CD14-positive monocyte (primary cell): ENCODE results near the gene TUBA1C. TPM values are rescaled to one million over a fixed set of nuclear protein-coding genes. Genes with fewer than 3 reads are reported as not detected.

ENCODE experiments used
- DNase-seq, 3 donors: peaks; one replicate each; pipeline ENCODE4 v3.0.0-alpha.2; 2011 to 2022
- H2AFZ ChIP-seq: 2 replicates; pipeline ENCODE4 v1.6.0; 2012; ENCODE audit warnings: mild to moderate bottlenecking, low read depth, low read length, inconsistent platforms; ENCODE audit not compliant: insufficient read depth, poor library complexity, severe bottlenecking
- H3K27ac ChIP-seq, 2 donors: 1 replicate in 1 of 2; 2 replicates in 1 of 2; pipeline ENCODE4 v1.5.1; 2012 to 2013; ENCODE audit warnings: low read length in 2 of 2, control low read depth in 1 of 2, inconsistent platforms in 1 of 2, low read depth in 1 of 2, mild to moderate bottlenecking in 1 of 2
- H3K27me3 ChIP-seq, 2 donors: one replicate each; pipeline versions ENCODE4 v1.6.0 to v1.6.1; 2011 to 2013; ENCODE audit warnings: low read length in 2 of 2; ENCODE audit not compliant: control insufficient read depth in 2 of 2, insufficient read depth in 2 of 2
- H3K36me3 ChIP-seq, 2 donors: replicated peaks in 1 of 2; 1 replicate in 1 of 2; 2 replicates in 1 of 2; pipeline versions ENCODE4 v1.5.1 to v1.6.1; 2012 to 2013; ENCODE audit warnings: low read length in 2 of 2, control low read depth in 1 of 2, inconsistent platforms in 1 of 2, mild to moderate bottlenecking in 1 of 2; ENCODE audit not compliant: insufficient read depth in 2 of 2, control insufficient read depth in 1 of 2
- H3K4me1 ChIP-seq, 2 donors: 1 replicate in 1 of 2; 2 replicates in 1 of 2; pipeline versions ENCODE4 v1.5.1 to v1.6.1; 2012 to 2013; ENCODE audit warnings: low read length in 2 of 2, control low read depth in 1 of 2, inconsistent platforms in 1 of 2, mild to moderate bottlenecking in 1 of 2, moderate library complexity in 1 of 2; ENCODE audit not compliant: insufficient read depth in 2 of 2, control insufficient read depth in 1 of 2
- H3K4me2 ChIP-seq: replicated peaks from 2 replicates; pipeline ENCODE3; 2012; ENCODE audit warnings: low read length, moderate library complexity, mild to moderate bottlenecking; ENCODE audit not compliant: poor library complexity, severe bottlenecking; ENCODE audit errors: extremely low read depth
- H3K4me3 ChIP-seq, 3 experiments: fragments of 200-600 bp in 1 of 3; sonication (generic) in 1 of 3; replicated peaks in 1 of 3; 1 replicate in 2 of 3; 2 replicates in 1 of 3; pipeline ENCODE4 v1.5.1; 2011 to 2013; ENCODE audit warnings: low read length in 3 of 3, mild to moderate bottlenecking in 3 of 3, control low read depth in 2 of 3, low read depth in 2 of 3, inconsistent platforms in 1 of 3, moderate library complexity in 1 of 3
- H3K79me2 ChIP-seq: 2 replicates; pipeline ENCODE4 v1.6.0; 2012; ENCODE audit warnings: mild to moderate bottlenecking, control low read depth, inconsistent platforms, low read length, moderate library complexity; ENCODE audit not compliant: insufficient read depth
- H3K9ac ChIP-seq: 2 replicates; pipeline ENCODE4 v1.6.0; 2017; ENCODE audit warnings: low read length, mild to moderate bottlenecking; ENCODE audit not compliant: insufficient read depth, poor library complexity, severe bottlenecking
- H3K9me3 ChIP-seq, 2 donors: replicated peaks in 1 of 2; 1 replicate in 1 of 2; 2 replicates in 1 of 2; pipeline versions ENCODE4 v1.5.1 to v1.6.1; 2012 to 2013; ENCODE audit warnings: low read length in 2 of 2, control low read depth in 1 of 2; ENCODE audit not compliant: control insufficient read depth in 1 of 2, insufficient read depth in 1 of 2
- H4K20me1 ChIP-seq: 2 replicates; pipeline ENCODE4 v1.6.0; 2012; ENCODE audit warnings: mild to moderate bottlenecking, low read length, control low read depth, moderate library complexity; ENCODE audit not compliant: insufficient read depth
- H3K27ac Mint-ChIP-seq, 7 donors: one replicate each; pipeline ENCODE4 v1.8.0; 2020; ENCODE audit warnings: mild to moderate bottlenecking in 7 of 7, mixed read lengths in 7 of 7, moderate library complexity in 6 of 7, inconsistent platforms in 2 of 7
- H3K27me3 Mint-ChIP-seq, 3 donors: one replicate each; pipeline ENCODE4 v1.8.0; 2021 to 2022; ENCODE audit warnings: low read depth in 3 of 3, mild to moderate bottlenecking in 3 of 3, mixed read lengths in 3 of 3, moderate library complexity in 3 of 3, inconsistent platforms in 1 of 3
- H3K36me3 Mint-ChIP-seq, 2 donors: one replicate each; pipeline ENCODE4 v1.8.0; 2020; ENCODE audit warnings: mixed read lengths in 2 of 2, inconsistent platforms in 1 of 2, mild to moderate bottlenecking in 1 of 2
- H3K4me1 Mint-ChIP-seq: one replicate; pipeline ENCODE4 v1.8.0; 2020; ENCODE audit warnings: mild to moderate bottlenecking, mixed read lengths
- H3K4me3 Mint-ChIP-seq, 2 donors: one replicate each; pipeline ENCODE4 v1.8.0; 2020; ENCODE audit warnings: mild to moderate bottlenecking in 2 of 2, mixed read lengths in 2 of 2, moderate library complexity in 1 of 2
- H3K9me3 Mint-ChIP-seq, 7 donors: one replicate each; pipeline ENCODE4 v1.8.0; 2020 to 2022; ENCODE audit warnings: mixed read lengths in 7 of 7, mild to moderate bottlenecking in 6 of 7, moderate library complexity in 6 of 7, inconsistent platforms in 2 of 7
- CTCF ChIP-seq: fragments of 200-600 bp; IDR thresholded peaks from one replicate; pipeline ENCODE4 v1.8.0; 2022; ENCODE audit warnings: antibody characterized with exemption, mild to moderate bottlenecking
- WGBS: methylation state at CpG from one replicate; pipeline ENCODE4 v1.1.5; 2013; ENCODE audit warnings: missing lambda C conversion rate; ENCODE audit not compliant: insufficient coverage; 5-methylcytosine and 5-hydroxymethylcytosine counted together
- intact Hi-C, 2 donors: fragments of 100-400 bp; cut with micrococcal nuclease; formaldehyde crosslinking; loops; one replicate each; pipeline versions ENCODE4 v1.15.0 to v1.15.1; 2023
- polyA plus RNA-seq, 3 donors: library from polyadenylated mRNA; depleted of rRNA in 1 of 3; unstranded in 2 of 3; stranded (reverse) in 1 of 3; fragments of 300-500 nt in 2 of 3; fragments of >200 nt in 1 of 3; fragmentation: Illumina TruSeq in 2 of 3; gene quantifications; 1 replicate in 2 of 3; 2 replicates in 1 of 3; pipeline ENCODE4 v1.2.3, GENCODE V29; 2012 to 2021

Gene TUBA1C
- polyA plus RNA-seq, 3 donors: 53.7 to 263 (median 61.0) TPM

GRCh38 chr12:49296034-49296835 is 31.4 kb downstream of the TUBA1C start:
- Mint-ChIP-seq H3K27me3 (peaks cover 70 to 92% (median 74%) of the 10 kb centered on the region in 3 donors), H3K4me1 (peaks cover 25% of the 10 kb centered on the region), H3K36me3 (peaks cover 0 to 8% of the 10 kb centered on the region in 2 donors), H3K27ac (no peak overlapping the region), H3K4me3 (peak overlapping the region; percentile 60 to 83), H3K9me3 (peaks cover 0 to 26% (median 9%) of the 10 kb centered on the region in 7 donors)
- WGBS: 16% methylated on average over 33 of the region's 54 CpGs
- intact Hi-C loops: loop anchor here (10.0 kb wide), 1 partner anchor 219 kb away; no protein-coding TSS in a partner anchor
- DNase-seq: peak; percentile 27 to 47 (median 38)
- Histone ChIP-seq H3K4me3 (peak overlapping the region in 2 of 3 experiments; percentile 3 to 60), H3K79me2 (no peaks in the 10 kb centered on the region), H3K4me2 (peak overlapping the region; percentile 61), H3K9ac (no peak overlapping the region), H3K4me1 (peaks cover 13 to 30% of the 10 kb centered on the region in 2 donors), H2AFZ (peak overlapping the region; percentile 49), H3K27ac (no peak overlapping the region), H3K27me3 (peaks cover 37 to 73% of the 10 kb centered on the region in 2 donors), H3K9me3 (peaks cover 0 to 13% of the 10 kb centered on the region in 2 donors), H3K36me3 (no peaks in the 10 kb centered on the region), H4K20me1 (no peaks in the 10 kb centered on the region)
- TF ChIP-seq CTCF: peak; percentile 90

GRCh38 chr12:49296836-49297694 is 32.2 kb downstream of the TUBA1C start:
- Histone ChIP-seq H3K27ac (no peak overlapping the region), H3K27me3 (peaks cover 37 to 77% of the 10 kb centered on the region in 2 donors), H3K36me3 (no peaks in the 10 kb centered on the region), H3K9ac (no peak overlapping the region), H2AFZ (peak overlapping the region; percentile 49), H4K20me1 (no peaks in the 10 kb centered on the region), H3K4me2 (peak overlapping the region; percentile 61), H3K4me1 (peaks cover 13 to 30% of the 10 kb centered on the region in 2 donors), H3K4me3 (peak overlapping the region in 2 of 3 experiments; percentile 3 to 60), H3K9me3 (peaks cover 0 to 13% of the 10 kb centered on the region in 2 donors), H3K79me2 (no peaks in the 10 kb centered on the region)
- Mint-ChIP-seq H3K4me1 (peaks cover 25% of the 10 kb centered on the region), H3K36me3 (peaks cover 0 to 8% of the 10 kb centered on the region in 2 donors), H3K4me3 (peak overlapping the region; percentile 60 to 83), H3K27ac (no peak overlapping the region), H3K9me3 (peaks cover 0 to 24% (median 9%) of the 10 kb centered on the region in 7 donors), H3K27me3 (peaks cover 64 to 87% (median 67%) of the 10 kb centered on the region in 3 donors)
- WGBS: 4% methylated on average over 54 of the region's 77 CpGs
- TF ChIP-seq CTCF: peak; percentile 64
- DNase-seq: peak in 1 of 3 donors; percentile 29
- intact Hi-C loops: loop anchor here (10.0 kb wide), 1 partner anchor 218 kb away; no protein-coding TSS in a partner anchor
